GM12874 (cell line): Measurements from ENCODE around the gene TAOK3.

Source experiments
- TF ChIP-seq, protein P1 (sequence below): IDR thresholded peaks from 2 replicates; pipeline ENCODE4 v1.5.1; 2011; ENCODE audit warnings: low read depth, mild to moderate bottlenecking, control low read depth, low read length, moderate library complexity; ENCODE audit not compliant: insufficient read depth

Gene TAOK3

DNA sequence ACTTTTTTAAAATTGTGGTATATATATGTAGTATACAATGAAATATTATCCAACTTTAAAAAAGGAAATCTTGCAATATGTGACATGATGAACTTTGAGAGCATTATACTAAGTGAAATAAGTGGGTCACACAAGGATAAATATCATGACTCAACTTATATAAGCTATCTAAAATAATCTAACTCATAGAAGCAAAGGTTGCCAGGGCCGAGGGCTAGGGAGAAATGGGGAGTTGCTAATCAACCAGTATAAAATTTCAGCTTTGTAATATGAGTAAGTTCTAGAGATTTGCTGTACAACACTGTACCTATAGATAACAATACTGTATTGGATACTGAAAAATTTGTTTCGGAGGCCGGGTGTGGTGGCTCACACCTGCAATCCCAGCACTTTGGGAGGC lies 38.5 kb downstream of the TAOK3 start:
- TF ChIP-seq, protein P1, sequence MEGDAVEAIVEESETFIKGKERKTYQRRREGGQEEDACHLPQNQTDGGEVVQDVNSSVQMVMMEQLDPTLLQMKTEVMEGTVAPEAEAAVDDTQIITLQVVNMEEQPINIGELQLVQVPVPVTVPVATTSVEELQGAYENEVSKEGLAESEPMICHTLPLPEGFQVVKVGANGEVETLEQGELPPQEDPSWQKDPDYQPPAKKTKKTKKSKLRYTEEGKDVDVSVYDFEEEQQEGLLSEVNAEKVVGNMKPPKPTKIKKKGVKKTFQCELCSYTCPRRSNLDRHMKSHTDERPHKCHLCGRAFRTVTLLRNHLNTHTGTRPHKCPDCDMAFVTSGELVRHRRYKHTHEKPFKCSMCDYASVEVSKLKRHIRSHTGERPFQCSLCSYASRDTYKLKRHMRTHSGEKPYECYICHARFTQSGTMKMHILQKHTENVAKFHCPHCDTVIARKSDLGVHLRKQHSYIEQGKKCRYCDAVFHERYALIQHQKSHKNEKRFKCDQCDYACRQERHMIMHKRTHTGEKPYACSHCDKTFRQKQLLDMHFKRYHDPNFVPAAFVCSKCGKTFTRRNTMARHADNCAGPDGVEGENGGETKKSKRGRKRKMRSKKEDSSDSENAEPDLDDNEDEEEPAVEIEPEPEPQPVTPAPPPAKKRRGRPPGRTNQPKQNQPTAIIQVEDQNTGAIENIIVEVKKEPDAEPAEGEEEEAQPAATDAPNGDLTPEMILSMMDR: no peak

- TF ChIP-seq, protein P1: no peak
Observed at GRCh38 chr12:118332511-118332910, 40.2 kb downstream of the TAOK3 start.

DNA sequence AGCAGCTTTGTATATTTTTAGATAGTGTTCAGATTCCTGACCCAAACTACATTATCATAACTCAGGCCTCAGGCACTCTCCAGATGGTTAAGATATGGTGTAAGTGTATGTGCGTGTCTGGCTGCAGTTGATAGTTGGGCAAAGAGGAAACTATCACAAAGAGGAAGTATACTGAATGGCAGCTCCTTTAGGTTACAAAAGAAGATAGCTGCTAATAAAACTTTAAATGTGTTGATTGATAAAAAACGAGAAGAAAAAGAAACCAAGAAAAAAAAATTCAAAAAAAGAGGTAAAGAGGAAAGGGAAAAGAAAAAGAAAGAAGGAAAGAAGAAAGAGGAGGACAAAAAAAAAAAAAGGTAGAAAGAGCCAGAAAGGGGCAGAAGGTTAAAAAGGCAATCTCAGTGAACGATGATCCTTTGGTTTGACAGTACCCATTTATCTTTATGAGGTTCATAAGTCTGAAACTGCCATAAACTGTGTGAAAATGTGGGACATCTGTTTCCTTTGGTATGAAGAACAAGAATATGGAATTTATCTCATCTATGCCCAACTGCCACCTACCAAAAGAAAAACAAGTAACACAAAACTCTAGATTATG lies 42.2 kb downstream of the TAOK3 start:
- TF ChIP-seq, protein P1: no peak

GRCh38 chr12:118328486-118329330 lies 44.0 kb downstream of the TAOK3 start:
- TF ChIP-seq, protein P1: no peak

GRCh38 chr12:118327391-118327790 lies 45.3 kb downstream of the TAOK3 start:
- TF ChIP-seq, protein P1: no peak

GRCh38 chr12:118326991-118327390 lies 45.7 kb downstream of the TAOK3 start:
- TF ChIP-seq, protein P1: no peak

- TF ChIP-seq, protein P1: no peak
Observed at GRCh38 chr12:118325081-118325480, 47.6 kb downstream of the TAOK3 start.
